Activated CD8-positive, alpha-beta memory T cell treated with anti-CD3 and anti-CD28 coated beads, Interleukin-2, amount 50 U/mL, for 48 hours (primary cell): ENCODE measurements around the gene CAMK2G.
A peak's percentile ranks its signal among the peaks of the same experiment; 100 is the strongest.
"Not testable (repeated sequence)": the region's sequence is repeated elsewhere in the genome, so short reads cannot be mapped to it uniquely, and the experiment has no call there.

ENCODE experiments used
- DNase-seq: peaks from one replicate; pipeline ENCODE4 v3.0.0-alpha.2; 2020

The CAMK2G gene

DNA sequence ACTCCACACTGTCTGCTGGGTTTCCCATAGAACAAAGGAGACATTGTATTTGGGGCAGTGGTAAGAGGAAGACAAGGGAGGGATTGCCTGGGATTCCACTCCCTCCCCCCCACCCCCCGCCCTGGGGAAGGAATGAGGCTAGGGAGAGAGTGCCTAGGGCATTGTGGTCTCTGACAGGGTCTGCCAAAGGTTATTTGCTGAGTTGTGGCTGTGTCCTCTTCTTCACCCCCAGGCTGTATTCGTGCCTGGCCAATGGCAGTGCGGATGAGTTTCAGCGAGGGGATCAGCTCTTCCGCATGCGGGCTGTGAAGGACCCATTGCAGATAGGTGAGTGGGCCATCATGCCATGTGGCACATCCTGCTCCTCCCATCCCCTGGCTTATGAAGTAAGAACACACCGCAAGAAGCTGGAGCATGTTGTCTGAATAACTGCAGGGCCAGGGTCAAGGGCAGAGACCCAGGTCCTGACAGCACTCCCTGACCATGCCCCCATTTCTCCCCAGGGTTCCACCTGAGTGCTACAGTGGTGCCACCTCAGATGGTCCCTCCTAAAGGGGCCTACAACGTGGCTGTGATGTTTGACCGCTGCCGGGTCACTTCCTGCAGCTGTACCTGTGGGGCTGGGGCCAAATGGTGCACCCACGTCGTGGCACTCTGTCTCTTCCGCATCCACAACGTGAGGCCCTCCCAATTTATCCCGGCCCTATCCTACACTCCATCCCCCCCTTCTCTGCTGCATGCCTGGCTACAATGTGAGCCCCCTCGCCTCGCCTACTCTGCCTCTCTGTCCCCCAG lies 85.3 kb downstream of the CAMK2G start:
- DNase-seq, result no peak

DNA sequence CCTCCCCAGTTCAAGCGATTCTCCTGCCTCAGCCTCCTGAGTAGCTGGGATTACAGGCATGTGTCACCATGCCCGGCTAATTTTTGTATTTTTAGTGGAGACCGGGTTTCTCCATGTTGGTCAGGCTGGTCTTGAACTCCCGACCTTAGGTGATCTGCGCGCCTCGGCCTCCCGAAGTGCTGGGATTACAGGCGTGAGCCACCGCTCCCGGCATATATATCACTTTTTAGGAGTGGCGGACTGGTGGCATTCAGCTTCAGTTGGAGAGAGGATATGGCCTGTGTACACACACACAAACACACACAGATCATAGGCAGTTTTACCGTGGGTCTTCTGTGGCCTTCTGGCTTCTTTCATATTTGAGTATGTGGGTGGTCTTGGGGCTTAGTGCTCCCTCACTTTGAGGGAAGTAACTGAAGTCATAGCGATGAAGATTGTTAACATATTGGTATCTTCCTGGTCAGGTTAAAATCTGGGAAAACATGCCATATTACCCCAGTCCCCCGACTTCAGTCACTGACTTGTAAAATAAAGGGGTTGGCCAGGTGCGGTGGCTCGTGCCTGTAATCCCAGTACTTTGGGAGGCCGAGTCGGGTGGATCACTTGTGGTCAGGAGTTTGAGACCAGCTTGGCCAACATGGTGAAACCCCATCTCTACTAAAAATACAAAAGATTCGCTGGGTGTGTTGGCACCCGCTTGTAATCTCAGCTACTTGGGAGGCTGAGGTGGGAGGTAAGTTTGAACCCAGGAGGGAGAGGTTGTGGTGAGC lies 87.1 kb downstream of the CAMK2G start:
- not testable (repeated sequence) for DNase-seq

DNA sequence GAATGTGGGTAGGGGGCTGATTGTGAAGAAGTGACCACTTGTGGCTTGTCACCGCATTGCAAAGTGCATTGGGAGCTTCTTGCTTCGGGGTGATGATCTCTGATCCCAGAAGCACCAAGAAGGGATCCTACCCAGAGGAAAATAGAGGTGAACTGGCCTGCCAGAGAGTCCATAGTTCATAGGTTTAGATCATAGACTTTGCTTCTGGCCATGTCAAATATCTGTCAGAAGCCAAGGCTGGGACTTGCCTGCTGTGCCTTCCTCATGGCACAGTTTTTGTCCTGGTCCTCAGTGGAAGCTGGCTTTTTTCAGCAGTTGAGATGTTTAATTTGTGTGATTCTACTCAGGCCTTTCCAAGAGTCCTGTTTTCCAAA lies 87.9 kb downstream of the CAMK2G start:
- no peak for DNase-seq

DNA sequence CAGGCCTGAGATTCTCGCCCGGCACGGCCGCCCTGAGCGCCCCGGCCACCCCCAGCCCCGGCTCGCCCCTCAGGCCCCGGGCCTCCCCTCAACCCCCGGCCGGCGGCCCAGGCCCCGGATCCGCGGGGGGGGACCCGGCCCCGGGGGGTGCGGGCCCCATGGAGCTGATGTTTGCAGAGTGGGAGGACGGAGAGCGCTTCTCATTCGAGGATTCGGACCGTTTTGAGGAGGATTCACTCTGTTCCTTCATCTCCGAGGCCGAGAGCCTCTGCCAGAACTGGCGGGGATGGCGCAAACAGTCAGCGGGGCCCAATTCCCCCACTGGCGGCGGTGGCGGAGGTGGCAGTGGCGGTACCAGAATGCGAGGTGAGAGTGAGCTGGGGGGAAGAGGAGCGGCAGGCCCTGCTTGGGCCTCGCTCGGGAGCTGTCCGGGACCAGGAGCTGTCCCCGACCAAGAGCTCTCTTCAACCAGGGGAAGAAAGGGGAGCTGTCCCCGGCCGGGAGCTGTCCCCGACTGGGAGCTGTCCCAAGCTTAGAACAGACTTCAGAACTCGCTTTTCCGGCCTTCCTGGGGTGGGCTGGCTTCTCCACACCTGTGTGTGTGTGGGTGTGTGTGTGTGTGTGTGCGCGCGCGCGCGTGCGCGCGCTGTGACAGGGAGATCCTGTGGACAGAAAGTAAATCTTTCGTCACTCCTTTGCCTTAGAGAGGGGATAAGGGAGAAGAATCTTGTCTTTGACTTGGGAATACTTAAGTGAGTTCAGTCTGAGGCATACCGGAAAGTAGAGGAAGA lies 88.4 kb downstream of the CAMK2G start:
- peak; percentile 75 for DNase-seq

DNA sequence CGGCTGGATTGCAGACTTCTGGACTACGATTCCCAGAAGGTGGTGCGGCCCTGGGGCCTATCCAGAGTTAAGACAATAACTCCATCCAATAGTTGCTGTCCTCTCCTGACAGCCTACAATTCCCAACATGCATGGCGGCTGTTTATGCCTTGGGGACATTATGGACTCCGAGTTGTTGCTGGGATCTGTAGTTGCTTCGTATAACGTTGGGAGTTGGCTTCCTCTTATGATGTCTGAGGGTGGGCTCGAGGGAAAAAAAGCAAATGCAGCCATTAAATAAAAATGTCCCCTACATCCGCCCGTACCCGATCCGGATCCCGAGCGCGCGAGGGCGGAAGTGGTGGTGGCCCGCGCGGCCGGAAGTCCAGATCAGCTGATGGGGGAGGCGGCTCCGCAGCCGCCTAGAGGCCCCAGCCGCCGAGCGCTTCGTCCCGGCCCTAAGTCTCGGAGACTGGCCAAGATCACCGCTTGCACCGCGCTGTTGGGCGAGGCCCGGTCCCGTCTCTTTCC lies 89.1 kb downstream of the CAMK2G start, which contains the start of gene ZSWIM8:
TSS of gene ZSWIM8 (plus strand) at position 396 of the 510 bp plus-strand sequence. CDS start 273 bp downstream, outside the sequence.
- peak; percentile 91 for DNase-seq

DNA sequence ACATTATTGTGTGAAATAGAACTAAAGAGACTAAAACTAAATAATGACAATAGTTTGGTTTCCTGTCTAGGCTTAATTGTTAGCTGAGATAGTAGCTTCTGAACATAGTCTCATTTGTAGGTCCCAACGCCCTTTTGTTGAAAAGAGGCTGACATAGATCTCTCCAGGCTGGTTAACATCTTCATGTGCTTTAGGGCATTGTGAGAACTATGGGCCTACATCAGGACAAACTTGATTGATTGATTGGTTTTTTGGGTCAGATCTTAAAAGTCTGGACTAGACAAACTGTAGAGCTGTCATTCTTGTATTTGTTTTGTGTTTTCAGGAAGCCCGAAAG lies 91.6 kb downstream of the CAMK2G start:
- DNase-seq, result no peak

DNA sequence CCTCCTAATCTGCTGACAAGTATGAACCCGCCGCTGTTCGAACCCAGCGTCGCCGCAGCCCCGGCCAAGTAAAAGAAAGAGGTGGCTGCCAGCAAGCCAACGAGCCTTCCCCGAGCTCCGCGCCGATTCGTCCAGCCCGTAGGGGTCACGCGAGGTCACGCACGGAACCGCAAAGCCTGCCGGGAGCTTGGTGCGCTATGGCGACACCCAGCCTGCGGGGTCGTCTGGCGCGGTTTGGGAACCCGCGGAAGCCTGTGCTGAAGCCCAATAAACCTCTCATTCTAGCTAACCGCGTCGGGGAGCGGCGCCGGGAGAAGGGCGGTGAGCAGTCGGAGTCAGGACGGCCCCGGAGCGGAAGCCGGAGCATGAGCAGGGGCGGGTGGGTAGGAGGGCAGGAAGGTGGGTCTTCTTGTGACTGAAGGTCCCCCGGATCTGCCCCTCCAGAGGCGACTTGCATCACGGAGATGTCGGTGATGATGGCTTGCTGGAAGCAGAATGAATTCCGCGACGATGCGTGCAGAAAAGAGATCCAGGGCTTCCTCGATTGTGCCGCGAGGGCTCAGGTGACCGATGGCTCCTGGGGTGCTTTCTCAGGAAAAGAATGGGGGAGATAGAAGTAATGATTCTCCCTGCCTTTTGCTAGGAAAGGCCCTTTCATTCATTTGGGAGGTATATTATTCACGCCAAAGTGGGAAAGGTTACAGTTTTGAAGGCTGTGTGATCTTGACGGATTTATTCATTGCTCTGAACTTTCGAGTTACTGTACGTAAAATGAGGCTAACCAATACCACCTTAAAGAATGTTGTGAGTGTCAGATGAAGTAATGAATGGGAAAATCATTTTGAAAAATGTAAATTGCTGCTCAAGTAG lies 92.2 kb downstream of the CAMK2G start, which contains the start of gene CHCHD1:
TSS of gene CHCHD1 (plus strand) at position 170 of the 870 bp plus-strand sequence. CDS start at position 198, 28 bp downstream.
- DNase-seq, result peak; percentile 96

DNA sequence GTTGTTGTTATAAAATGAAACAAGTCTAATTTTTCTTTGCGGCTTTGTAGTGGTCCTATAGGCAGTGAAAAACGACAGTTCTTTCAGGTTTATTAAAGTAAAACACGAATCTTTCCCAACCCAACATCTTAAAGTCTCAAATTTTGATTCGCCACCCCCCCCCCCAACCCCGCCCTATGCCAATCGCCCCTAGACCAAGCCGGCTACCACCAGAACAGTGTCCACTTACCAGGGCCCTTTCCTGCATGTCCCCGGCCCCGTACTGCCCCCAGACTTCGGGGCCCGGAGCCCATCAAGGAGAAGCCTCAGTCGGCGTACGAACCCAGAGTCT lies 92.8 kb downstream of the CAMK2G start:
- no peak for DNase-seq

DNA sequence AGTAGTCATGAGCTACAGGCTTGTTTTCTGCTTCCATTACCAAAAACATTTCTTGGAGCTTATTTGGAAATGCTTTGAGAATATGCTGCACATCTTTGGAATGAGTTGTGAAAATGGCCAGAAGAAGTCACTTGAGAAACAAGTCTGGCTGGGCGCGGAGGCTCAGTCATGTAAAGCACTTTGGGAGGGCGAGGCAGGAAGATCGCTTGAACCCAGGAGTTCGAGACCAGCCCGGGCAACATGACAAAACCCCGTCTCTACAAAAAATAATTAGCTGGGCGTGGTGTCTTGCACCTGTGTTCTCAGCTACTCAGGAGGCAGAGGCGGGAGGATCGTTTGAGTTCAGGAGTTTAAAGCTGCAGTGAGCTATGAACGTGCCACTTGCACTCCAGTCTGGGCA lies 93.4 kb downstream of the CAMK2G start:
- no peak for DNase-seq

DNA sequence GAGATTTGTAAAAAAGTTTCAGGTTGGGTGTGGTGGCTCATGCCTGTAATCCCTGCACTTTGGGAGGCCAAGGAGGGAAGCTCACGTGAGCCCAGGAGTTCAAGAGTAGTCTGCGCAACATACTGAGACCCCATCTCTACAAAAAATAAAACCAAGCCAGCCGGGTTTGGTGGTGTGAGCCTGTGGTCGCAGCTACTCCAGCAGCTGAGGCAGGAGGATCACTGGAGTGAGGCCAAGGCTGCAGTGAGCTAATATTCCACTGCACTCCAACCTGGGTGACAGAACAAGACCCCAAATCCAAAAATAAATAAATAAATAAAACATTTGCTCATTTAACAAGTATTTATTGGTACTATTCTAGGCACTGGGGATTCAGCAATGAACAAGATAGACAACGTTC lies 94.1 kb downstream of the CAMK2G start:
- DNase-seq, result no peak

DNA sequence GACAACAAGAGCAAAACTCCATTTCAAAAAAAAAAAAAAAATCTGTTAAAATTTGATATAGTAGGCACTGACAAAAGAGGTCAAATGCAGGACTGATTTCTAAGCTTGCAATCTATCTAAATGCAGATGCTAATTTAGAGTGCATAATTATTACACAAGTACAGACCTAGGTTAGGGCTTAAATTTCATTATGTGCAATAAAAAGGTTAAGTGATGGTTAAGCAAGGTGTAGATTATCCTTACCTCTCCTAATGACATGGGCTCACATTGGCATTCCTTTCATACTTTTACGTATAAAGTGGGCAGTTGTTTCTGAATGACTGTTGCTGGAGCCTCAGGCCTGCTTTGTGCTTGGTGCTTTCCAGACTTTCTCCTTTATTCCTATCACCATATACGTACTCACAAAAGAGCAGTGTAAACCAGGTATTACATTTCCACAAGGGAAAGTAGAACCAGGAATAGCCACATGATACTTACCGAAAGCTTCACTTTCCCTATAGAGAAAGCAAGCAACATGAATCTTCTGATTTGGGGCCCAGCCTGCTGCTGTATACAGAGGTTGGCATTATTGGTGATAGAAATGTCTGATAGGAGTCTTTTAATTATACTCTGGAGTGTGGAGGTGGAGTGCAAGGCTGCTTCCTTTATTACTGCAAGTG lies 94.7 kb downstream of the CAMK2G start:
- DNase-seq, result no peak

DNA sequence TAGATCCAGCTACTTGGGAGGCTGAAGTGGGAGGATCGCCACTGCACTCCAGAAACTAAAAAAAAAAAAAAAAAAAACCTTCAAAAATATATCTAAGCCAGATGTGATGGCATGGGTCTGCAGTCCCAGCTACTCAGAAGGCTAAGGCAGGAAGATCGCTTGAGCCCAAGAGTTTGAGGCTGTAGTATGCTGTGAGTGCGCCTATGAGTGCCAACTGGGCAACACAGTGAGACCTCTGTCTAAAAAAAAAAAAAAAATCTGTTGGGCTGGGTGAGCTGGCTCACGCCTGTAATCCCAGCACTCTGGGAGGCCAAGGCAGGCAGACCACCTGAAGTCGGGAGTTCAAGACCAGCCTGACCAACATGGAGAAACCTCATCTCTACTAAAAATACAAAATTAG lies 95.3 kb downstream of the CAMK2G start:
- no peak for DNase-seq

DNA sequence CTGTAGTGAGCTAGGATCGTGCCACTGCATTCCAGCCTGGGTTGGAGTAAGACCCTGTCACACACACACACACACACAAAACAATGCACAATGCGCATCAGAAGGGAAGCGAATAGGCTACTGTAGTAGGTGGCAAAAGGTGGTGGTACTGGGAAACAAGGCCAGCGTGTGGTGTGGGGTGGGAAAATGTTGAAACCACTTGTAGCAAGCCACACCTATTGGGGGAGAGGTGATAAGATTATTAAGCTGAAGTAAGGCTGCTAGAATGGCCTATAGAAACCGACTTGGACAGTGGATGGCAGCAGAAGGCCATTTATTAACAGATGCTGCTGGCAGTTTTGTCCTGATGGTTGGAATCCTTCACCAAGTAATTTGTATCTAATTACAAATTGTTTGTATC lies 99.7 kb downstream of the CAMK2G start:
- DNase-seq, result no peak

DNA sequence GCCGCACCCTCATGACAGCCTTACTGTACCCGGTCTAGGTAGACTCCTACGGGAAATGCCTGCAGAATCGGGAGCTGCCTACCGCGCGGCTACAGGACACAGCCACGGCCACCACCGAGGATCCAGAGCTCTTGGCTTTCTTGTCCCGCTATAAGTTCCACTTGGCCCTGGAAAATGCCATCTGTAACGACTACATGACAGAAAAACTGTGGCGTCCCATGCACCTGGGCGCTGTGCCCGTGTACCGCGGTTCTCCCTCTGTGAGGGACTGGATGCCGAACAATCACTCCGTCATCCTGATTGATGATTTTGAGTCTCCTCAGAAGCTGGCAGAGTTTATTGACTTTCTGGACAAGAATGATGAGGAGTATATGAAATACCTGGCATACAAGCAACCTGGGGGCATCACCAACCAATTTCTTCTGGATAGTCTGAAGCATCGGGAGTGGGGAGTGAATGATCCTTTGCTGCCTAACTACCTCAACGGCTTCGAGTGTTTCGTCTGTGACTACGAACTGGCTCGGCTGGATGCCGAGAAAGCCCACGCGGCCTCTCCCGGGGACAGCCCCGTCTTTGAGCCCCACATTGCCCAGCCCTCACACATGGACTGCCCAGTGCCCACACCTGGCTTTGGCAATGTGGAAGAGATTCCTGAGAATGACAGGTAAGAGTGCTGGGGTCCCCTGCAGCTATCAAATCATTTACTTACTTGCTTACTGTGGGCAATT lies 101.0 kb downstream of the CAMK2G start:
- no peak for DNase-seq

DNA sequence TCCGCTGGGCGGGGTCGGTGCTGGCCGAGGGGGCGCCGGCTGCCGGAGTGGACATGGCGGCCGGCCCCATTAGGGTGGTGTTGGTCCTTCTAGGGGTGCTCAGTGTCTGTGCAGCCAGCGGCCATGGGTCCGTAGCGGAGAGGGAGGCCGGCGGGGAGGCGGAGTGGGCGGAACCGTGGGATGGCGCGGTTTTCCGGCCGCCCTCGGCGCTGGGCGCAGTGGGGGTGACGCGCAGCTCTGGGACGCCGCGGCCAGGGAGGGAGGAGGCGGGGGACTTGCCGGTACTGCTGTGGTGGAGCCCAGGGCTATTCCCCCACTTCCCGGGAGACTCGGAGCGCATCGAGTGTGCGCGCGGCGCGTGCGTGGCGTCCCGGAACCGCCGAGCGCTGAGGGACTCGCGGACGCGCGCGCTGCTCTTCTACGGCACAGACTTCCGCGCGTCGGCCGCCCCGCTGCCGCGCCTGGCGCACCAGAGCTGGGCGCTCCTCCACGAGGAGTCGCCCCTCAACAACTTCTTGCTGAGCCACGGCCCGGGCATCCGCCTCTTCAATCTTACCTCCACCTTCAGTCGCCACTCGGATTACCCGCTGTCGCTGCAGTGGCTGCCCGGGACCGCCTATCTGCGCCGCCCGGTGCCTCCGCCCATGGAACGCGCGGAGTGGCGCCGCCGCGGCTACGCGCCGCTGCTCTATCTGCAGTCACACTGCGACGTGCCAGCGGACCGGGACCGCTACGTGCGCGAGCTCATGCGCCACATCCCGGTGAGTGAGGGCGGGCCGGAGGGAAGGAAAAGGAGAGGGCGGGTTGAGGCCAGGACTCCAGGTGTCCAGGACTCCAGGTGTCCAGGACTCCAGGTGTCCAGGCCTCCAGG lies 101.8 kb downstream of the CAMK2G start:
- peak; percentile 92 for DNase-seq

DNA sequence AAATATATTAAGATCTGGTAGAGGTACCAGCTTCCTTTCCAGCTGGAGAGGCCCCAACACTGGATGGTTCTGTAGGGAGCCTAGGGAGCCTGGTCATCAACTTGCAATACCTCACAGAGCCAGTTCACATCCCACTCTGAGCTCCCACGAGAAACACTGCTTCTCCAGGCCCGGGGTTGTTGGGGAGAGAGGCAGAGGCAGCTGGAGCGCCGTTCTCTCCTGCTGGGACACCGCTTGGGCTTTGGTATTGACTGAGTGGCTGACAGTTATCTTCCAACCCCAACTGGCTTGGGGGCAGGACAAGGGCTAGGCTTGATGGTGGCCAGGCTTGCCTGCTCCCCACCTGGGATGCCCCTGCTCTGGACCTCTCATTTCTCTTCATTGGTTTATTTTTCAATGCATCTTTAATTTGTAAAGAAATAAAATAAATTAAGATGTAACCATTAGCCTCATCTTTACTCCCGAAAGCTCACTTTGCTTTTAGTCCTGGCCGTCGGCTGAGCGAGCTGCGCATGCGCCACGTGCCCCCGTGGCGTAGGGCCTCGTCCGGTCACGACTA lies 102.6 kb downstream of the CAMK2G start:
- DNase-seq, result peak; percentile 68

DNA sequence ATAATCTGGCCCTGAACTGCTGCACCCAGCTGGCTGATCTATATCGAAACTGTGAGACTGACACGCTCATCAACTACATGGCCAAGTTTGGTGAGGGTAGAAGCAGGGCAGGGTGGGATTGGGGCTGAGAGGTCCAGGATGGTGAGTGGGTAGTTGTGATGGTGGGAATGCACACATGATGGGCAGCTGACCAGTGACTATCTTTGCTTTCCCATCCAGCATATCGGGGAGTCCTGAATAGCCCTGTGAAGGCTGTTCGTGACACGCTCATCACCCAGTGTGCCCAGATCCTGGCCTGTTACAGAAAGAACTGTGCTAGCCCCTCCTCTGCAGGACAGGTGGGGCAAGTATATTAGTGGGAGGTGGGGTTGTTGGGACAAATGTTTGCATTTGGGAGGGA lies 105.0 kb downstream of the CAMK2G start:
- DNase-seq, result no peak

DNA sequence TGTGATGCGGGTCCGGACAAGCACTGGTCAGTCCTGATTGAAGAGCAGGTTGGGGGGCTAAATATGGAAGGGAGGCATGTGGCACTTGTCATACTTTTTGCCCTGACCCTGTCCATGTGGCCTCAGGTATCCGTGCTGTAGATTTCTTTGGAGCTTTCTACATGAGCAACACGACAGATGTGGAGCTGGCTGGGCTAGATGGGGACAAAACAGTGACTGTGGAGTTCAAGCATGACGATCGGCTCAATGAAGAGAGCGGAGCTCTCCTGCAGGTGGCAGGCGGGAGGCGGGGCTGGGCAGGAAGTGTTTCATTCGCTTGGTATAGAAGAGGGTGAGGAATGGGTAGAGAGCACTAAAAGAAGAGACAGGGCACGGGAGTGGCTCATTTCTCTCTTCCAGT lies 105.5 kb downstream of the CAMK2G start:
- peak; percentile 65 for DNase-seq

DNA sequence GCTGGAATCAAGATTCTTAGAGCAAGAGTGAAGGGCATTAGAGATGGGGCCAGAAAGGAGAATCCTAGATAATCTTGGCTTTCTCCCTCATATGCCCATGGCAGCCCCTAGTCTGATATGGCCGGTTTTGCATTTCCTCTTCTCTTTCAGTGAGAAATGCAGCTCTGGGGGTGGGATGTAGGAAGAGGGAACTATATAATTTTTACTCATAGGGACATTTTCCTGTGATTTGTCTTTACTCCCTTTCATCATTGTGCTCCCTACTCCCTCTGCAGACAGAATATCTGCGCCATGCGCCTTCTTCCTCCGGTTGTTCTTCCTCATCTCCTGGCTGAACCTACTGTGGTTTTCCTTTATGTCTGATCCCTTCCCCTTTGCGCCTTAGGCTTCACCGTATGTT lies 109.3 kb downstream of the CAMK2G start:
- DNase-seq, result no peak

DNA sequence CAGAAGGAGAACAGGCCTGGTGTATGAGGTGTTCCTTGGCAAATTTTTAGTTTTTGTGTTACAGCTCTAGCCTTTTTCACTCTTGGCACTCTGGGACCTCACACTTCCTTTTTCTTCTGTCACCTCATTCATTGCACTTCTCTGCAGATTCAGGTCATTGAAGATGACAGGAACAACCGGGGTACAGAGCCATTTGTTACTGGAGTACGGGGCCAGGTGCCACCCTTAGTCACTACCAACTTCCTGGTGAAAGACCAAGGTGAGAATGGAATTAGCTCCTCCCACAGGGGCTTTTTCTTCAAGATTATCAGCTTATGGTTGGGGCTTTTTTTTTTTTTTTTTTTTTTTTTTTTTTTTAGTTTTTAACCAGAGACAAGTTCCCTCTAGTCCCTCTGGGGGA lies 111.0 kb downstream of the CAMK2G start:
- no peak for DNase-seq
